Measurements from ENCODE around the gene SMIM35.

SMIM35 gene
- long read RNA-seq, donor 1, result 0 reads
- long read RNA-seq, donor 2, result 0 reads
- long read RNA-seq, donor 3, result 0 reads
- long read RNA-seq, donor 4, result 0 reads
- long read RNA-seq, donor 5, result 0 reads
- long read RNA-seq, donor 6, partial matches to known transcripts, result 19 of 19 reads
- long read RNA-seq, donor 6, other reads (novel, unspliced or antisense), result 0 of 19 reads
- long read RNA-seq, donor 7, partial matches to known transcripts, result 25 of 25 reads
- long read RNA-seq, donor 7, other reads (novel, unspliced or antisense), result 0 of 25 reads
- long read RNA-seq, donor 8, partial matches to known transcripts, result 28 of 28 reads
- long read RNA-seq, donor 8, other reads (novel, unspliced or antisense), result 0 of 28 reads

DNA sequence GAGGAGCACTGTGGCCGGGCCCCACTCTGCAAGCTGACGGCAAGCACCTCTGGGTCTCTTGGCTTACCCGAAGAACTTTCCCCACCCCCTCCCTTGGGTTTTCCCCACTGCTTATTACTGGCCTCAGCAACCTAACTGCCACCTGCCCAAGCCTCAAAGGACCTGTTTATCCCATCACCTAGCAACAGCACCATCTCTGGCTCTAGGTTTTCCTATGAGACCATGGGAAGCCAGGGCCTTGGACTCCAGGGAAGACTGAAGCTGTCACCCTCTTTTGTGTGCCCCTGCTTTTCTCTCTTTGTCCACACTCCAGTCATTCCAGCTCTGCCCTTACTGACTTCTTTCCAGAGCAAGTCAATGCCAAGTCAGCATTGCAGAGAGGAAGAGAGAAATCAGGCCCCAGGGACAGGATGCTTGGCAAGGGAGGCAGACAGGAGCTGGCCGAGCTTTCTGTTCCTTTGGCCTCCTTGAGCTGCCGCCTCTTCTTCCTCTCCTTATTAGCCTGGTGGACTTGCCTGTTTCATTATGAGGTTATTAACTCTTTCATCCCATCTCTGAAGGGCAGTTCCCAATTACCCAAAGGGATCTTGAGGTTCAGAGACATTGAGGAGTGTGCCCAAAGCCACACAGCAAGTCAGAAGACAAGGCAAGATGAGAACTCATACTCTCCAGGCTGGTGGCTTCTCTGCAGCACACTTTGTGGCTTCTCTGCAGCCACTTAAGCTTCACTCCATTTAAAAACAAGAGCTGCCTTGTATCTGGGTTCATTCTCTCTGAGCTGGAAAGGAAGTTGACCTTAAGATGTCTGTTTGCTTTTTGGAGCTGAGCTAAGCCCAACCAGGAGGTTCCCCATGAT, at the start of gene SMIM35:
Gene SMIM35 (minus strand): TSS at position 51 of the 856 bp plus-strand sequence. CDS start 206 bp downstream, outside the sequence.
- DNase-seq, result no peak

DNA sequence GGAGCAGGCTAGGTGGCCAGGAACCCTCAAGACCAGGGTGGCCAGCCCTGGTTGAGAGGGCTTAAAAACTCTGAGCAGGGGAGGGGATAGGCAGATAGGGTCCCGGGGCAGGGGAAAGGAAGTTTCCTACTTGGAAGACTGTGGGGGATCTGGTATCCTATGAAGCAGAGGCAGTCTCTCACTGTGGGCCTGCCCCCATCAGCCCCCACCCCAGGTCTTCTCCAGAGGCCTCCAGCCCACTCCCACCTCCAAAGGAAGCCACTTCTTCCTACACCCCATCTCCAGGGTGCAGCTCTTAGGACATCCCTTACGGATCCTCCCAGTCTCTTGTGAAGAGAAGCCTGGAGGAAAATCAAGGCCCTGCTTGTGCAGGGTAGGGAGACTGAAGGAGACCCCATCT, 49.6 kb upstream of the SMIM35 start:
- DNase-seq, result no peak

- DNase-seq, result no peak
Measured at GRCh38 chr11:118135796-118136165, 49.0 kb upstream of the SMIM35 start.

DNA sequence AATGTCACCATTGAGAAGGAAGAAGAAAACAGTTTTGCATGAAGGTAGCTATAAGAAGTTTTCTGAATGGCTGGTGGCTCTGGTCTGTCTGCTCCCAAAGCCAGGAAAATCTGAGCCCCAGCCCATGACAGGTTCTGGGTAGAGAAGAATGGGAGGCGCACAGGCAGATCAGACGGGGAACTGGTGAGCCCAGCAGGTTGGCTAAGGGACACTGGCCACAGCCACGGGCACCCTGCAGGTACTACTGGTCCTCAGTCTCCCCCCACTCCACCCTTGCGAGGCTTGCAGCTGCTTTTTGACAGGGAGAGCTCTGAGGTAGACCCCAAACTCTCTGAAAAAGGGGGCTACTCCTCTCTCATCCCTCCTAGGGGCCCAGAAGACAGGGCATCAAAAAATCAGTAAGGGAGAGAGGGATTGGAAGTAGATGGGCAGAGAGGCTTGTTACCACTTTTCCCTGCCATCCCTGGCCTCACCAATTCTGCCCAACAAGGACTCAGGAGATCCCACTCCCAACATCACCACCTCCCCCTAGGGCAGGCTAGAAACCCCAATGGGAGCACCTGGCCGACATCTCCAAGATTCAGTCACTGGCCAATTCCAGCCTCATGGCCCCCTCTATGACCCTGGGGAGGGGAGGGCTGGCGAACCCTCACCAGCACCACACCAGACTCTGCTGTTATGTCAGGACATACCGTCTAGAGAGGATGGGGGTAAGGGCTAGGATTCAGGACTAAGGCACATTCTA, 48.5 kb upstream of the SMIM35 start:
- no peak for DNase-seq

- no peak for DNase-seq
Measured at GRCh38 chr11:118133816-118134215, 47.1 kb upstream of the SMIM35 start.

DNA sequence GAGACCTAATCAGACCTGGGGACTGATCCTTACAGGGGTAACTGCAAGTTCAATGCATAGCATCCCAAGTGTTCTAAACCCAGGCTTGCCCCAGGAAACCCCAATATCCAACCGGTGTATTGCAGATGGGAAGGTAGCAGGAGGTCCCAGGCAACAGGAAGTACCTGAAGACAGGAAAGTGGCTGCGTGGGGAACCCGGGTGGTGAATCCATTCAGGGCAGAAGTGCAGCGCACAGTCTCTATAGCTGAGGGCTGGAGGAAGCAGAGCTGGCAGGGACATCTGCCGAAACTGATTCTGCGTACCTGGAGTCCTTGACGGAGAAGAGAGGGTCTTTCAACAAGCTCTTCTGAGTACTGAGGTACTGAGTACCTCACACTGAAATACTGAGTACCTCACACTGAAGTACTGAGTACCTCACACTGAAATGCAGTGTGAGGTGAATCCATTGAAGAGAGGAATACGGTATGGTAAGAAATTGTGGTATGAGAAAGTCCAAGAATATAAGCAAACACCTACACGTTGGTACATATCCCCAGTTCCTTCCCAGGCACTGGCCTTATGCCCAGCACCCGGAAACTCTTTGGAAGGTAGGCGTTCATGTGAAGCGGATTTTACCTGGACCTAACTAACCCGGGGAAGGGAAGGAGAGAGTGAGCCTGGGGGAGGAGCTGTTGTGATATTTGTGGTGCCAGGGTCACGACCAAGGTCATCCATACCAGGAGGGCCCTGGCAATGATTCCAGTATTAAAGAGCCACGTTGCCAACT, 45.8 kb upstream of the SMIM35 start:
- DNase-seq, result no peak

- no peak for DNase-seq
Measured at GRCh38 chr11:118129471-118130172, 42.9 kb upstream of the SMIM35 start.

DNA sequence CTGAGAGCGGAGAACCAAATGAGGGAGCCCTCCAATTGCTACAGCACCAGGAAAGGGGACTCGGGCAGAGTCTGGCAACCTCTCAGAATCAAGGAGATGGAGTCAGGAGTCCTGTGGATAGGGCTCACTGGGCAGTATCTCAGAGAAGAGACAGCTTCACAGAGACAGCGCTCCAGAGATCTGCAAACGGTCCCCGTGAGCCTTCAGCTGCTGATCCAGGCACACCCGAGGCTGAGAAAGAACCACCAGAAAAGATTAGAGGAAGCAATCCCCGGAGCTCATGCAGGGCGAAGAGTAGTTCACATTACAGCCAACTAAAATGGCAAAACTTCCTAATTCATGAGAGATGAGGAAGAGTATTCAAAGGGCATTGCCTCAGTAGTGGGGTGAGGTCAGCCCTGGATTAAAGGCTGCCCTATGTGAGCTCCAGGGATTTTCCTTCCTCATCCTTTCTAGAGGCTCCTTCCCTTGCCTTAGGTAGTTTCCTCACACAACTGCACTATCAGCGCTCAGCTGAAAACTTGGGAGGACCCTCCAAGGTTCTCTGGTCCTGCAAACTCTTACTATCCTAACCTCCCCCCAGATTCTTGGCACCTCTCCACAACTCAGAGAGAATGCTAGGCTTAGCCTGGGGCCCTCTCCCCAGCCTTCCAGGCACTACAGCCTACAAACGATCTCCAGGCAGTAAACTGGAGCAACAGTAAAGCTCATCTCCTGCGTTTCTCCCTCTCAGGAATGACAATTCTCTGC, 42.1 kb upstream of the SMIM35 start:
- DNase-seq, result no peak

- no peak for DNase-seq
Measured at GRCh38 chr11:118128310-118128709, 41.5 kb upstream of the SMIM35 start.

DNA sequence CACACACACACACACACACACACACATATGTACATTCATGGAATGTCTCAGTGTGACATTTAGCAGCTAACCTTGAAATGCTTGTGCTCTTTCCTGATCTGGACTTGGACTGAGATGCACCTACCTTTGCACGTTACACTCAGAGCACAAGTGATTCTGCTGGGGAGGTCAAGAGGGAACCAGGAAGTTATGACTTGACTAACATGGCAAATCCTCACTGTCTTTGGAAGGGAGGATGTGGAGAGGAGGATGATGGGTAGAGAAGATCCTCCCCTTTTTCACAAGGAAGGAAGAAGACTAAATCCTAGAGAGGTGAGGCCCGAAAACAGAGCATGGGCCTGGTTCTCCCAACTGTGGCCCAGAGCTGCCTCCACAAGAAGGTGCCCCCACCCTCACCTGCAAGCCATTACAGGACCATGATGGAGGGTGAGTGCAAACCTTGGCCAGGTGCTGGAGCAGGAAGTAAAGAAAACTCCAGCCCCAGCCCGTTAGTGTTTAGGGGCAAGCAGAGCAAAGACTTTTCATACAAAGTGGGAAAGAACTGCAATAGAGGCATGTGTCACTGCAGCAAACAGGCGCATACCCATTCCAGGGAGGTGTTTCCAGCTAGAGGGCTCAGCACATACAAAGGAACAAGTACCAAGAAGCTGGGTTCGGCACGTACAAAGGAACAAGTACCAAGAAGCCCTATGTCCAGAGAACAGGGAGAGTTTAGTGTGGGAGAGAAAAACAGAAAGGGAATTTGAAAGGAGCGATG, 39.5 kb upstream of the SMIM35 start:
- no peak for DNase-seq

GRCh38 chr11:118124929-118125535, 38.3 kb upstream of the SMIM35 start:
- no peak for DNase-seq

DNA sequence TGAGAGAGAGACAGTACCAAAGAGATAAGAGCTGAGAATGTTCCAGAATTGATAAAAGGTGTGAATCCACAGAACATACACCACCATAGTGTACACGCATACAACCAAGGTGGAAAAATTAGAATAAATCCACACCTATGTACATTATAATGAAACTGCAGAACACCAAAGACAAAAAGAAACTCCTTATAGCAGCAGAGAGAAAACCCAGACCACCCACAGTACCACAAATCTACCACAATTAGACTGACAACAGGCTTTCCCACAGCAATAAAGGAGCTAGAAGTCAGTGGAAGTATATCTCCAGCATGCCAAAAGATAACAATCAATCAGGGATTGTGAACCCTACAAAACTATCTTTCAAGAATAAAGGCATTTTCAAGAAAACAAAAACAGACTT, 34.0 kb upstream of the SMIM35 start:
- DNase-seq, result no peak

DNA sequence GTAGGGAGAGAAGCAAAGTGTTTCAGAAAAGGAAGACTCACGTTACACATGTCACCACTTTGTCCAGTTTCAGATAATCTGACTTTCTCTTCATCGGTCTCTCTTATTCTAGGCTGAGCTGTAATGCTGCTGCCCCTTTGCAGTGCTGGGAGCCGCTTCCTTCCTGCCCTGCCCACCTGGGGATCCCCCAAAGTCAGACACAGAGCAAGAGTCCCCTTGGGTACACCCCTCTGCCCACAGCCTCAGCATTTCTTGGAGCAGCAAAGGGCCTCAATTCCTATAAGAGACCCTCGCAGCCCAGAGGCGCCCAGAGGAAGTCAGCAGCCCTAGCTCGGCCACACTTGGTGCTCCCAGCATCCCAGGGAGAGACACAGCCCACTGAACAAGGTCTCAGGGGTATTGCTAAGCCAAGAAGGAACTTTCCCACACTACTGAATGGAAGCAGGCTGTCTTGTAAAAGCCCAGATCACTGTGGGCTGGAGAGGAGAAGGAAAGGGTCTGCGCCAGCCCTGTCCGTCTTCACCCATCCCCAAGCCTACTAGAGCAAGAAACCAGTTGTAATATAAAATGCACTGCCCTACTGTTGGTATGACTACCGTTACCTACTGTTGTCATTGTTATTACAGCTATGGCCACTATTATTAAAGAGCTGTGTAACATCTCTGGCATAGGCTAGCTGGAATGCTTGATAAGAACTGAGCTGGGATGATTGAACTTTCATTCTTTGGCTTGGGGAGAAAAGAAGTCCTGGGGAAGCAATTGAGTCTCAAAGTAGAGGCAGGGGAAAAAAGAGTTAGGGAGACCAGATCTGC, 31.2 kb upstream of the SMIM35 start:
- DNase-seq, result no peak

DNA sequence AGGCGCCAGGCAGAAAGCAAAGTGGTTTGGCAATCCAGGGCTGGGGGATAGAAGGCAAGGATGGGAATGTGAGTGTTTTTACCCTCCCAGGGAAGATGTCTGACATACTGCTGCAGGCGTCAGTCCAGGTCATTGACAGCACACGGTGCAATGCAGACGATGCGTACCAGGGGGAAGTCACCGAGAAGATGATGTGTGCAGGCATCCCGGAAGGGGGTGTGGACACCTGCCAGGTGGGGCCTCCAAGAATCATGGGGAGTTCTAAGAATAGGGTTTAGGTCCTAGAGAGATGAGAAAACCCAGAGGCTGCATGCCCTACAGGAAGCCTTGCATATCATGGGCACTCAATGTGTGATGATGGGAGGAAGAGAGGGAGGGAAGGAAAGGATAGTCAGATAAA, 28.3 kb upstream of the SMIM35 start:
- no peak for DNase-seq

DNA sequence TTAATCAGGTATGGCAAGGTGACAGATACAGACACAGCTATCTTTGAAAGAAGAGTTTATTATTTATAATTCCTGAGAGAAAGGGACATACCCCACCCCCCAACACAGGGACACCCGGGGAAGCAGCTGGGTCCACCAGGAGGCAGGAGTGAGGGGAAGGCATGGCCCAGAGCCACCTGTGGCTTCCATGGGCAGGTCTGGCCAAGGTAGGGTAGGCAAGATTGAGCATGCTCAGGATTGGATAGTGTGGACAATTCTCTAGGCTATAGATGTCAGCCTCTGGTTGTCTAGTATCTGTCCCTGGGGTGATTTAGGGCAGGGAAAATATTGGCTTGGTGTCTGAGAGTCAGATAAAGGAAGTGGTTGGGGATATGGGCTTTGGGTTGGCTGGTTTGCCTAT, 27.5 kb upstream of the SMIM35 start:
- DNase-seq, result no peak

DNA sequence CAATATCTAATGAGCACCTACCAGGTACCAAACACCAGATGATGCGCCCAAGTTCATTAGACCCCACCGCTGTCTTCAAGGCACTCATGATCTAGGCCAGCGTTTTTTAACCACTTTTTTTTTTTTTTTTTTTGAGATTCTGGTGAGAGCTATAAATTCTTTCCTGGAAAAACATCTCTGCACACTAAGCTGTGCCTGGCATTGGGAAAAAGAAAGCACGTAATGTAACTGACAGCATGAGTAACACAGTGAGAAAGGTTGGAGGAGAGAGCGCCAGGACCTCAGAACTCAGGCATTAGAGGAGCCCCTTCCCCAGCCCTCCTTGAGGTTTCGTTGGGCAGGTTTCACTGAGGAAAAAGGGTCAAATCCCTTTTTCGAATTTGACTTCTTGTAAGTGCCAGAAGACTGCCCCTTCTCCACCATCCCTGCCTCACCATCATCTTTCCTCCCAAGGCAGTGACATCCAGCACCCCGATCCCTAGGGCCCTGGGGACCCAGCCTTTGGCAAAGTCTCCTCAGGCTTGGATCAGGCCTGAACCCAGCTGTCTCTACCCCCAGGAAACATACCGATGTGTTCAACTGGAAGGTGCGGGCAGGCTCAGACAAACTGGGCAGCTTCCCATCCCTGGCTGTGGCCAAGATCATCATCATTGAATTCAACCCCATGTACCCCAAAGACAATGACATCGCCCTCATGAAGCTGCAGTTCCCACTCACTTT, 26.1 kb upstream of the SMIM35 start:
- no peak for DNase-seq

- no peak for DNase-seq
Measured at GRCh38 chr11:118111744-118112035, 24.9 kb upstream of the SMIM35 start.
